ENCODE results near the gene CETP. TPM values are rescaled to one million over a fixed set of nuclear protein-coding genes. Genes with fewer than 3 reads are reported as not detected.
A peak's percentile ranks its signal among the peaks of the same experiment; 100 is the strongest.

The CETP gene
- total and polyA plus RNA-seq, 2 of the 8 experiments (the other 6 are each of a cell fraction or from before 2014, with no cell fraction given): not detected

- Histone ChIP-seq H3K4ac (replicated peaks; ENCODE audit: insufficient read length, low read depth, low read length) (no peak overlapping the region), H2BK15ac (ENCODE audit: low read length) (no peak overlapping the region), H2BK20ac (ENCODE audit: low read length) (no peak overlapping the region), H2AFZ (ENCODE audit: low read length) (no peak overlapping the region), H2BK5ac (ENCODE audit: low read depth, low read length) (no peak overlapping the region), H3K14ac (ENCODE audit: insufficient read length) (no peak overlapping the region), H2BK120ac (replicated peaks; ENCODE audit: low read depth, low read length) (no peak overlapping the region), H2AK5ac (ENCODE audit: low read depth, low read length) (peak overlapping the region; percentile 45; the same call in 1 of the 2 replicates), H2BK12ac (ENCODE audit: low read depth, low read length) (peak overlapping the region; percentile 68; the same call in 1 of the 2 replicates), H3K4me1 (replicated peaks in 1 of 4; ENCODE audit: control insufficient read depth in 3 of 4, insufficient read depth in 4 of 4, low read length in 3 of 4) (peaks cover 5 to 17% (median 11%) of the 10 kb centered on the region in 4 experiments), H4K91ac (replicated peaks; ENCODE audit: insufficient read length, low read length) (no peak overlapping the region), H3K18ac (ENCODE audit: extremely low read depth, low read length) (no peak overlapping the region), H3K27ac (ENCODE audit: low read depth, low read length) (no peak overlapping the region), H3K4me2 (ENCODE audit: insufficient read depth in 1 of 2, low read depth in 2 of 2, low read length in 2 of 2) (no peak overlapping the region), H3K56ac (replicated peaks; ENCODE audit: insufficient read length, low read depth, low read length) (no peak overlapping the region), H3K9ac (replicated peaks in 1 of 4; ENCODE audit: extremely low read depth in 1 of 4, low read depth in 3 of 4, low read length in 3 of 4) (no peak overlapping the region), H3K79me2 (ENCODE audit: control insufficient read depth in 1 of 2, insufficient read depth in 2 of 2, low read length in 2 of 2) (peaks cover 0 to 21% of the 10 kb centered on the region in 2 experiments; a peak in 2 of 4 replicates), H3K36me3 (ENCODE audit: control insufficient read depth in 2 of 4, insufficient read depth in 4 of 4, low read length in 3 of 4) (no peaks in the 10 kb centered on the region), H3K27me3 (replicated peaks in 1 of 4; ENCODE audit: control insufficient read depth in 3 of 4, extremely low read depth in 1 of 4, insufficient read depth in 3 of 4, low read length in 3 of 4) (no peaks in the 10 kb centered on the region), H3K4me3 (ENCODE audit: extremely low read depth in 1 of 4, insufficient read depth in 2 of 4, low read depth in 3 of 4, low read length in 4 of 4) (no peak overlapping the region), H3K23ac (ENCODE audit: insufficient read length) (no peak overlapping the region), H4K20me1 (replicated peaks in 1 of 2; ENCODE audit: control insufficient read depth in 1 of 2, insufficient read depth in 2 of 2, low read length in 2 of 2) (peaks cover 4 to 7% of the 10 kb centered on the region in 2 experiments), H3K23me2 (ENCODE audit: low read depth, low read length) (peaks cover 5% of the 10 kb centered on the region; the same call in 1 of the 2 replicates), H4K5ac (ENCODE audit: insufficient read length, low read depth, low read length) (no peak overlapping the region), H3K9me3 (ENCODE audit: insufficient read depth in 2 of 2, low read depth in 1 of 2, low read length in 1 of 2) (no peaks in the 10 kb centered on the region), H4K8ac (ENCODE audit: extremely low read depth, insufficient read depth, low read length) (no peak overlapping the region), H3K79me1 (ENCODE audit: low read depth, low read length) (no peaks in the 10 kb centered on the region)
- DNase-seq (ENCODE audit: low read depth in 1 of 2, low spot score in 2 of 2) (no peak), FAIRE-seq (no peak)
- 92% methylated on average over 4 of the region's 4 CpGs; no CpG with 5 or more reads in 1 of the 2 experiments for WGBS, 2 experiments (ENCODE audit: extremely low coverage in 1 of 2, insufficient coverage in 1 of 2, insufficient read length in 1 of 2, insufficient replicate concordance in 2 of 2, low coverage in 1 of 2, low lambda C conversion rate in 2 of 2, missing lambda C conversion rate in 1 of 2)
- TF ChIP-seq USF2 (IDR thresholded peaks at IDR 0.05; ENCODE audit: low read length) (no peak), SP2 (IDR thresholded peaks at IDR 0.05; ENCODE audit: low read length) (no peak), MAX (IDR thresholded peaks at IDR 0.05) (no peak), SP4 (IDR thresholded peaks at IDR 0.05; ENCODE audit: low read length) (no peak), SIRT6 (IDR thresholded peaks at IDR 0.05; ENCODE audit: low read length) (no peak), POLR2A (IDR thresholded peaks at IDR 0.05; ENCODE audit: control extremely low read depth in 1 of 2, low read depth in 2 of 2, low read length in 2 of 2) (no peak)
- ChIA-PET POLR2A (ENCODE audit: partially characterized antibody) (interaction anchor here (1.1 to 11.4 kb wide), 6 partner anchors 9 to 38 kb away, joined by 4 to 125 read pairs (median 16); no protein-coding TSS in a partner anchor), CTCF (ENCODE audit: partially characterized antibody) (interaction anchor here (0.6 to 6.7 kb wide), 3 partner anchors 9 to 61 kb away, joined by 3 to 32 read pairs (median 15); no protein-coding TSS in a partner anchor)
Observed at GRCh38 chr16:56929639-56930038, 32.1 kb upstream of the CETP start.
